K562 (cell line): Measurements from ENCODE around the gene TACSTD2.

Source experiments
- CEBPB ChIP-seq: fragments of 450-650 bp; IDR thresholded peaks from 2 replicates; pipeline ENCODE4 v1.6.1; 2016; ENCODE audit warnings: missing genetic modification characterization, missing compliant biosample characterization
- MAFK ChIP-seq: IDR thresholded peaks from 2 replicates; pipeline ENCODE4 v1.6.1; 2011; ENCODE audit warnings: low read length, improper control_type of control experiment
- MXI1 ChIP-seq: IDR thresholded peaks from 2 replicates; pipeline ENCODE4 v1.6.1; 2011; ENCODE audit warnings: low read depth, mild to moderate bottlenecking, improper control_type of control experiment, low read length
- SMAD1 ChIP-seq: fragments of 150-350 bp; IDR thresholded peaks from 2 replicates; pipeline ENCODE4 v1.6.1; 2014; ENCODE audit warnings: low read length, low read depth; ENCODE audit not compliant: partially characterized antibody
- SRSF1 ChIP-seq: fragments of 200-400 bp; formaldehyde crosslinking; IDR thresholded peaks from 2 replicates; pipeline ENCODE4 v1.6.1; 2017; ENCODE audit warnings: mild to moderate bottlenecking, low read depth, low read length, moderate library complexity
- TAF1 ChIP-seq: IDR thresholded peaks from 2 replicates; pipeline ENCODE4 v1.6.1; 2011; ENCODE audit warnings: mild to moderate bottlenecking, low read length, moderate library complexity; ENCODE audit not compliant: insufficient read depth, control insufficient read depth, severe bottlenecking; ENCODE audit errors: extremely low read depth
- ZBTB1 ChIP-seq: sonication (generic); formaldehyde crosslinking; IDR thresholded peaks from 2 replicates; pipeline ENCODE4 v1.8.1; 2023; ENCODE audit warnings: missing genetic modification reagents, low read depth, mild to moderate bottlenecking, borderline replicate concordance
- ZNF121 ChIP-seq: sonication (generic); formaldehyde crosslinking; conservative IDR thresholded peaks from 2 replicates; pipeline ENCODE4 v1.8.0; 2022; ENCODE audit warnings: missing genetic modification reagents
- TF ChIP-seq, protein P1 (sequence below), 3 experiments: IDR thresholded peaks in 2 of 3; conservative IDR thresholded peaks in 1 of 3; 2 replicates each; pipeline ENCODE4 v1.5.1; 2011 to 2012; ENCODE audit warnings: low read length in 3 of 3, mild to moderate bottlenecking in 3 of 3, control low read depth in 2 of 3, improper control_type of control experiment in 1 of 3, inconsistent platforms in 1 of 3, low read depth in 1 of 3, mixed read lengths in 1 of 3, moderate library complexity in 1 of 3; ENCODE audit not compliant: insufficient read depth in 2 of 3
- TF ChIP-seq, protein P2 (sequence below), 2 experiments: IDR thresholded peaks; 2 replicates each; pipeline ENCODE4 v1.6.1; 2011; ENCODE audit warnings: borderline replicate concordance in 1 of 2, control low read depth in 1 of 2, low read depth in 1 of 2, low read length in 1 of 2, mild to moderate bottlenecking in 1 of 2, mixed read lengths in 1 of 2, moderate library complexity in 1 of 2; ENCODE audit not compliant: insufficient read depth in 1 of 2, insufficient read length in 1 of 2, poor library complexity in 1 of 2, severe bottlenecking in 1 of 2; ENCODE audit errors: extremely low read depth in 1 of 2

DNA sequence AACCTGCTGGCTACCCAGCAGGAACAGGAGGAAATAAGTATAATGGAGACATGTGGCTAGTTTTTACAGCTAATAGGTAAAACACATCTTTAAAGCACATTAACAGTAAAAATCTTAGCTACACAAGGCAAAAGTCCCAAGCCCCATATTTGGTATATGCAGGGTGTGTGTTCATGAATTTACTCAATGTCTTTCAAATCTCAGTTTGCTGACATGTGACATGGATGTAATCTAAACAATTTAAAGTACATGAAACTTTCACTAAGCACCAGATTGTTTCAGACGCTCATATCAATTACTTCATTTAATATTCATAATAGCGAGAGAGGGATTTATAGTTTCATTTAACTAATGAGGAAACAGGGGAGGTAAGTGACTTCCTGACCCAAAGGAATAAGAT is 3.9 kb downstream of the TACSTD2 start:
- TF ChIP-seq SMAD1 = no peak
- TF ChIP-seq, protein P1, sequence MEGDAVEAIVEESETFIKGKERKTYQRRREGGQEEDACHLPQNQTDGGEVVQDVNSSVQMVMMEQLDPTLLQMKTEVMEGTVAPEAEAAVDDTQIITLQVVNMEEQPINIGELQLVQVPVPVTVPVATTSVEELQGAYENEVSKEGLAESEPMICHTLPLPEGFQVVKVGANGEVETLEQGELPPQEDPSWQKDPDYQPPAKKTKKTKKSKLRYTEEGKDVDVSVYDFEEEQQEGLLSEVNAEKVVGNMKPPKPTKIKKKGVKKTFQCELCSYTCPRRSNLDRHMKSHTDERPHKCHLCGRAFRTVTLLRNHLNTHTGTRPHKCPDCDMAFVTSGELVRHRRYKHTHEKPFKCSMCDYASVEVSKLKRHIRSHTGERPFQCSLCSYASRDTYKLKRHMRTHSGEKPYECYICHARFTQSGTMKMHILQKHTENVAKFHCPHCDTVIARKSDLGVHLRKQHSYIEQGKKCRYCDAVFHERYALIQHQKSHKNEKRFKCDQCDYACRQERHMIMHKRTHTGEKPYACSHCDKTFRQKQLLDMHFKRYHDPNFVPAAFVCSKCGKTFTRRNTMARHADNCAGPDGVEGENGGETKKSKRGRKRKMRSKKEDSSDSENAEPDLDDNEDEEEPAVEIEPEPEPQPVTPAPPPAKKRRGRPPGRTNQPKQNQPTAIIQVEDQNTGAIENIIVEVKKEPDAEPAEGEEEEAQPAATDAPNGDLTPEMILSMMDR (IDR thresholded peaks at IDR 0.05 in 2 of 3, conservative IDR thresholded peaks at IDR 0.05 in 1 of 3; ENCODE audit: insufficient read depth in 2 of 3, low read depth in 1 of 3, low read length in 3 of 3) = no peak
- no peak for TF ChIP-seq MAFK
- TF ChIP-seq TAF1 = no peak
- no peak for TF ChIP-seq SRSF1
- TF ChIP-seq CEBPB (tag) = no peak
- TF ChIP-seq ZBTB1 = no peak
- TF ChIP-seq MXI1 = no peak
- TF ChIP-seq ZNF121 = no peak
- TF ChIP-seq, protein P2, sequence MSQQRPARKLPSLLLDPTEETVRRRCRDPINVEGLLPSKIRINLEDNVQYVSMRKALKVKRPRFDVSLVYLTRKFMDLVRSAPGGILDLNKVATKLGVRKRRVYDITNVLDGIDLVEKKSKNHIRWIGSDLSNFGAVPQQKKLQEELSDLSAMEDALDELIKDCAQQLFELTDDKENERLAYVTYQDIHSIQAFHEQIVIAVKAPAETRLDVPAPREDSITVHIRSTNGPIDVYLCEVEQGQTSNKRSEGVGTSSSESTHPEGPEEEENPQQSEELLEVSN (IDR thresholded peaks at IDR 0.05; ENCODE audit: borderline replicate concordance in 1 of 2, extremely low read depth in 1 of 2, insufficient read depth in 1 of 2, insufficient read length in 1 of 2, low read depth in 1 of 2, low read length in 1 of 2, poor library complexity in 1 of 2, severe bottlenecking in 1 of 2) = no peak
